Fibroblast of skin of right quadriceps (primary cell): ENCODE results near the gene KDM2B.

ENCODE experiments used
- DNase-seq: peaks from one replicate; pipeline ENCODE4 v3.0.0-alpha.2; 2013

Gene KDM2B

DNA sequence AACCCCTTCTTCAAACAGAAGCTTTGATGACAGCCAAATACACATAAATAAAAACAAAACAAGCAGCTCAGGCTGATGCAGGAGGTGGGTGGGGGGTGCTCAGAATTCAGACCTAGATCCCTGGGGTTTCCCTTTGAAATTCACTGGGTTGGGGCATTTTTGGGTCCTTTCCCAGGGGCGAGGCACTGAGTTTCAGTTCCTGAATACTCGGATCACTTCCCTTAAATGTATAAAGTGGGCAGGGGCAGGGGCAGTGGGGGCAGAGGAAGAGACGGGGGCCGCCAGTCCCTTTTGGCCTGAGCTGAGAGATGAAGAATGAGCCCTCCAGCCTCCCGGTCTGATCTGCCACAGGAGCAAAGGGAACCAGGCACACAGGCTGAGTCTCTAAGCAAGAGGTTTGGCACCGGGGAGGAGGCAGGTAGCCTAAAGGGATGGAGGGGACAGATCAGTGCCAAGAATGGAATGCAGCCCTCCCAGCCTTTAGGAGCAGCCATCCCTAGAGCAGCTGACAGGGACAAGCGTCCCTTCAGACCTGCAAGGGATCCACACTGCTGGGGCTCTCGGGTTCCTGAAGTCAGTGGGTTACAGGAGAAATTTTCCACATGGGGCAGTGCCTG, 20.3 kb downstream of the KDM2B start:
- DNase-seq, result no peak

DNA sequence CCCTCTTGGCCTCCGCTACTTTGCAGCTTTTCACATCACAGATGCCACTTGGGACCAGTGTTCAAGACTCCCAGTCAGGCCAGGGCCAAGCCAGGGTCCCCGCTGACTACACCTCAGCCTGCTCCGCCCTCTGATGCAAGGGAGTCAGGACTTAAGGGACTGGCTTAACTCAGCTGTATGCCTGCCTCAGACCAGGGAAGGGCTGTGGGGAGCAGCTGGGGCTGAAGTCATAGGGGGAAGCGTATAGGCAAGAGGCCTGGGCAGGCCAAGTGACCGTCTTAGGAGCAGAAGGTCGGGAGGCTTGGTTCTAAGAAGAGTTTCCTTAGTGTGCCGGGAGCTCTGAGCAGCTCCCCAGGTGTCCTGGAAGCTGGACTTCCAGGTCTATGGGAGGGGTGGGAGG, 21.9 kb downstream of the KDM2B start:
- DNase-seq, result no peak

- DNase-seq, result no peak
Measured at GRCh38 chr12:121550974-121551634, 29.7 kb downstream of the KDM2B start.

DNA sequence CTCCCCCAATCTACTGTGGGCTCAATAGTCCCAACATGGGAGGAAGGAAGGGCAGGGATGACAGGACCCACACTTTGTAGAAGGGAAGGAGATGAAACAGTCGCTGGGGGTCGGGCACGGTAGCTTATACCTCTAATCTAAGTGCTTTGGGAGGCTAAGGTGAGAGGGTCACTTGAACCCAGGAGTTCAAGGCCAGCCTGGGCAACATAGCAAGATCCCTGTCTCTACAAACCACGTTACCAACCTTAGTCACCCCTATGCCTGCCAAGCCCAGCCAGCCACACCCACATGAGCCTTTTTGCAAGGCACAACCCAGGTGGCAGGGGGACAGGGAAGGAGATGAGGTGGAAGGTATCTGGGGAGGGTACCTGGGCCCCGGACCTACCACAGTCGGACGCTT, 31.7 kb downstream of the KDM2B start:
- no peak for DNase-seq

DNA sequence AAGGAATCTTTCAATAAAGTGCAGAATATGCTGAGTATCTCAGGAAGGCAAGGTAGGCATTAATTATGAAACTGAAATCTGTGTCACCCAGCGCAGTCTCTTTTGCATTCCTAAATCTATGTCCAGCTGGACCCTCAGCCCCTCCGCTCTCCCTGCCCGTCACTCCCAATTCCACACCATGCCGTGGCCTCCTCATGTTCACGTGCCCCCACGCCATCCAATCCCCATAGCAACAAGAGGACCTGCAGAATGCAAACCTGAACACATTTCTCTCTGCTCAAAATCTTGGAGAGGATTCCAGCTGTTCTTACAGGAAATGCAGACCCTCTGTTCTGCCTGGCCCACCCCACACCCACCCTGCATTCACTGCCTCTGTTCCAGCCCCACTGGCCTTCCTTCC, 35.3 kb downstream of the KDM2B start:
- no peak for DNase-seq

GRCh38 chr12:121543786-121544185, 37.0 kb downstream of the KDM2B start:
- DNase-seq, result no peak

GRCh38 chr12:121539908-121540307, 40.9 kb downstream of the KDM2B start:
- no peak for DNase-seq

- DNase-seq, result no peak
Measured at GRCh38 chr12:121538699-121539061, 42.1 kb downstream of the KDM2B start.

DNA sequence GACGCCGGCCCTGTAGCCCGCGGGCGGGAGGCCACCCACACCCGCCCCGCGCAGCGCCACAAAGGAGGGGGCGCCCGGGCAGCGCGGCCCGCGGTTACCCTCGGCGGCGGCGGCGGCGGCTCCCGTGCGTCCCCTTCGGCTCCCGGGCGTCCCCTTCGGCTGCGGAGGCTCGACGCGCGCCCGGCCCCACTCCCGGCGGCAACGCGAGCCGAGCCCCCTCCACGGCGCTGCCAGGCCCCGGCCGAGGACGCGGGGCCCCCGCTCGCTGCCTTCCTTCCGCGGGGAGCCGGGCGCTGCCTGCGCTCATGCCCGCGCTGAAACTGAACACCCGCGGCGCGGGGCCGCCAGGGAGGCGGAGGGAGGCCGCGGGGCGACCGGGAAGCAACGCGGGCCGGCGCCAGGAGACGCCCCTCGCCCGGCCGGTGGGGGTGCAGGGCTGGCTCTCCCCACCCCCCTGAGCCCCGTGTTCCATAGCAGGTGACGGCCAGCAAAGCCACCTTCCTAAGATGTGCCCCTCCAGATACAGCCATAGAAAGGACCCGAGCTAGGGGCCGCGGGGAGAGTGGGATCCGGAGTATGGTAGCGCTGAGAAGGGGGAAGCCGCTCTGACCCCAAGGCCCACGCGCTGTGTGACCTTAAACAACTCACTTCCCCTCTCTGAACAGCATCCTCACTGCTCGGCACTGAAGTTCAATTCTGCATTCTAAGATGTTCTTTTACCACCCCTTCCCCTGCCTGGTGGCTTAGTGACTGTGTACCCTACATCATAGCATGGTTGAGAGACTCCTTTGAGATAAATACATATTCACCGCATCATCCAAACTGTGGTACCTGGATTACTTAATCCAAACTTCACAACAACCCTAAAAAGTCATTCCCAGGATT, 42.8 kb downstream of the KDM2B start:
- no peak for DNase-seq

DNA sequence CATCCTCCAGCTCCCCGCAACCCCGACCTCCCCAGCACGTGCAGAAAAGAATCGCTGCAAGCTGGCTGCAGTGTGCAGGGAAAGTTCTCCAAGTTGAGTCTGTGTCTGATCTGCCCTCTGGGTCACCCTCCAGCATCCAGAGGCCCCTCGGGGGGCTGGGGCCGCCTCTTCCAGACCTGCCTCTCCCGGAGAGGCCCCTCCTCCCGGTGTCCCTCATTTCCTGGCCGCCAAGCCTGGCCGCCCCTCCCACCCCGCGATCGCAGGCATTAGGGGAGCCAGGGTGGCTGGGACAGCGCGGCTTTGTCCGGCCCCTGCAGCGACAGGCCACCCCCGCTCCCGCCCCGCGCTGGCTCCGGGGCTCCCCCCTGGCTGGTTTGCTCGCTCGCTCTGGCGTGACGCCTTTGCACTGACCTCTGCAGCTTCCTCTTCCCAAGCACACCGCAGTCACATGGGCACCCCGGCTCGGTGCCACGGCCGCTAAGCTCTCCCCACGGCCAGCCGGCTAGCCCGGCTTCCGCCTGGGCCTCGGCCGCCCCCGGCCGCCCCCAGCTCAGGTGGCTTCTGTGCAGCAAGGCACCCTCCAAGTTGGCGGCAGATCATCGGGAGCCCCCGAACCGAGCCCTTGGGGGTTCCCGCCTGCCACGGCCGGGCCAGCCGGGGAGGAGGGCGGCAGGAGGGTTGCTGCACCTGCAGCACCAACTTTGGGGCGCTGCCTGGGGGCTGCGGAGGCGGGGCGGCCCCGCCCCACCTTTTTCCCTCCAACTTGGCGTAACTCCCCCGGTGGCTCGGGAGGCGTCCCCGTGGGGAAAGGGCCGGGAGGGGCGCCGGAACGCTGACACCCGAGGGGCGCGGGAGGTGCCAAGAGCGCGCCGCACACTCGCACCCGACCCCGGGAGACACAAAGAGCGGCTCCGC, 43.7 kb downstream of the KDM2B start:
- peak; percentile 27 for DNase-seq

DNA sequence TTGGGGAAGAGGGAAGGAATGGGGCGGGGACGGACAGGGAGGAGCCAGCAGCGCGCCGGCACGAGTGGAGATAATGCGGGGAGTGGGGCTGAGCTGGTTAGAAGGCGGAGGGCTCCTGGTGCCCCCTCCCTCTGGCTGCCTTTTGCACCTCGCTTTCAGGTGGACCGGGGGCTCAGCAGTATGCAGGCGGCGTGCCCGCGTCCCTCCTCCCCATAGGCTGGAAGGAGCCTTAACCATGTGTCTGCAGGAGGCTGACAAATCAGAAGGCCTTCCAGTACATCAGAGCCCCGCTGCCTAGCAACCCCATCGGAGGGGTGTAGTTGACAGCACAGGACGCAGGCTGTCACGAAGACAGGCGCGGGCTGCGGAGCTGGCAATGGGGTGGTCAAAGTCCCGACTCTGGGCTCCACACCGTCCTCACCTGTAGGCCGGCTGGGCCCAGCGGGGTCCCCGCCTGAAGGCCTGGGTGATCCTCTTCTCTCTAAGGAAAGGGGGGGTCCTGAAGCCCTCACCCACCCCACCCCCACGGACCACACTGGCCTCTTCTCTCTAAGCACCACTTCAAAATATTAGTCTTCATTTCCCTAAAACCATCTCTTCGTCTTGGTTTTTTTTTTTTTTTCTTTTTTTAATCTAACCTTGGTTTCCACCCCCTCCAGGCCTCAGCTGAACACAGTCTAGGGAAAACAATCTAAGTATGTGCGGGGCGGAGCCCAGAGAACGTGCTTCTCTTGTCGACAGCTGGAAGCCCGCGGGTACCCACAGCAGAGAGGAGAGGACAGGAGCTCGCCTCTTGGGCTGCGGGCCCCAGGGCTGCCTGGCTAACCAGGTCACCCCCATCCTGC, 44.5 kb downstream of the KDM2B start:
- DNase-seq, result peak; percentile 85

- no peak for DNase-seq
Measured at GRCh38 chr12:121535150-121536053, 45.4 kb downstream of the KDM2B start.

GRCh38 chr12:121534495-121535148, 46.2 kb downstream of the KDM2B start:
- DNase-seq, result no peak

- DNase-seq, result no peak
Measured at GRCh38 chr12:121533394-121534090, 47.3 kb downstream of the KDM2B start.

GRCh38 chr12:121532503-121533393, 48.1 kb downstream of the KDM2B start:
- DNase-seq, result peak; percentile 51

GRCh38 chr12:121531356-121531750, 49.5 kb downstream of the KDM2B start:
- DNase-seq, result no peak

- DNase-seq, result peak; percentile 62
Measured at GRCh38 chr12:121530600-121531355, 50.0 kb downstream of the KDM2B start.

- DNase-seq, result no peak
Measured at GRCh38 chr12:121529184-121529583, 51.6 kb downstream of the KDM2B start.
